HG03558 (cell line): ENCODE measurements around the gene SLC9A1.
A peak's percentile ranks its signal among the peaks of the same experiment; 100 is the strongest.
"Not testable (repeated sequence)": the region's sequence is repeated elsewhere in the genome, so short reads cannot be mapped to it uniquely, and the experiment has no call there.

ENCODE experiments used
- ATAC-seq: cut with Tn5 transposase; IDR thresholded peaks from one replicate; pipeline ENCODE4 v1.9.1; 2021; ENCODE audit warnings: moderate number of reproducible peaks; ENCODE audit not compliant: unreplicated experiment; ENCODE audit errors: extremely low read depth

SLC9A1 gene

GRCh38 chr1:27135541-27136235 is 19.2 kb downstream of the SLC9A1 start:
- ATAC-seq = no peak

DNA sequence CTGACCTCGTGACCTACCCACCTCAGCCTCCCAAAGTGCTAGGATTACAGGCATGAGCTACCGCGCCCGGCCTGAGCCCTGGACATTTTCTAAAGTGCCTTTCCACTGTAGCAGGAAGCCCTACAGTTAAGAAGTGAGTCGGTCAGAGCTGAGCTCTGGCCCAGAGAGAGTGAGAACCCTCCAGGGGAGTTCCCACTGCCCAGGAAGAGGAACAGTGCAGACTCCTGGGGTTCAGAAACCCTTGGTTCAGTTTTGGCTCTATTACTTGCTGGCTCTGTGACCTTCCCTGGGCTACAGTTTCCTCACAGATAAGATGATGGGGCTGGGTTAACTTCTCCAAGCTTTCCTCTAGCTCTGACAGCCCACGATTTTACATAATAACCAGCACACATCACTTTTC is 20.9 kb downstream of the SLC9A1 start:
- peak; percentile 39 for ATAC-seq

GRCh38 chr1:27133158-27133557 is 21.8 kb downstream of the SLC9A1 start:
- no peak for ATAC-seq

DNA sequence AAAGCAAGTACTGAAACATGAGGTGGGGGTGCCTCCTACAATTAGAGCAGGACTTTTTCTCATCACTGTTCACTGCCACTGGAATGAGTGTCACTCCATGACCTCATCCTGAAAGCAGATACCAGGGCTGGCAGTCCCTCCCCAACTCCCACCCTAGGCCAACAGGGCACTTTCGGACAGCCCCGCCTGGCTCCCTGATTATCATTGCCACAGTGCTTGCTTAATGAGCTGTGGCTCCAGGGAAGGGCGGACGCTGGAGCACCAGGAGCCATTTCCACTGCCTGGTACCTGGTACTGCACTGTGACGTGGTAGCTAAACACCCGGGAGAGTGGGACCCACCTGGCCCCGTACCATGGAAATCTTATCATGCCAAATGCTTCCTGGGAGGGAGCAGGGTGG is 22.3 kb downstream of the SLC9A1 start:
- ATAC-seq = no peak

DNA sequence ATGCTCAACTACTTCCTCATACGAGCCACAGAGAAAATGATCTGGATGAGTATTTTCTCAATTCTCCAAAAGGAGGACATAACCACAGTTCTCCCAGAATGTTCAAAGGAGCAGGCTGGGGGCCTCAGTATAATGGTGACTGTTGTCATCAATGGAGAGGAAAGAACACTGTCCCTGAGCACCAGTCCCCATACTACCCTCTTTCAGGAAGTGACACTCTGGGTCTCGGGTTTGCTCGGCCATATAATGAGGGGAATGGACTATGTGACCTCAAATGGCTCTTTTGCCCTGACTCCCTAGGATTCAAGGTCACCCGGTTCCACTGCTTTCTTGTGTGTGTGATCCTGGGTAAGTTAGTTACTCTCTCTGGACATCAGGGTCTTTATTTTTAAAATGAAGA is 22.8 kb downstream of the SLC9A1 start:
- ATAC-seq = no peak

DNA sequence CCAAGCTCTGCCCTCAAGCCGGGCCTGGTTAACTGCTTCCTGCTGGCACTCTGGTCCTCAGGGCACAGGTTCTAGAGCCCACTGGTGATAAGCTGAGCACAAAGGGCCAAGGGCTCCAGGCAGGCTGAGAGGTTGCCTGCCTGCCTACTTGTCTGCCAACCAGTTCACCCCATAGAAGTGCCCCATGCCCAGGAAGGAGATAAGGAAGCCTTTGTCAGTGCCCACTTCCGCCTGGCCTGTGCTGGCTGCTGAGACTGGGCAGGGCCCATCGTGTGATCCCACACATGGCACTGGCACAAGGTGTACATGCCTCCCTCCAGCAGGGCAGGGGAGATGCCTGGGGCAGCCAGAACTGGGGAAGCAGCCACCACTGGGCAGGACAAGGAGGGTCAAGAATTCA is 24.1 kb downstream of the SLC9A1 start:
- ATAC-seq = no peak

GRCh38 chr1:27129225-27129624 is 25.7 kb downstream of the SLC9A1 start:
- ATAC-seq = no peak

- no peak for ATAC-seq
Measured at GRCh38 chr1:27127419-27127818, 27.5 kb downstream of the SLC9A1 start.

DNA sequence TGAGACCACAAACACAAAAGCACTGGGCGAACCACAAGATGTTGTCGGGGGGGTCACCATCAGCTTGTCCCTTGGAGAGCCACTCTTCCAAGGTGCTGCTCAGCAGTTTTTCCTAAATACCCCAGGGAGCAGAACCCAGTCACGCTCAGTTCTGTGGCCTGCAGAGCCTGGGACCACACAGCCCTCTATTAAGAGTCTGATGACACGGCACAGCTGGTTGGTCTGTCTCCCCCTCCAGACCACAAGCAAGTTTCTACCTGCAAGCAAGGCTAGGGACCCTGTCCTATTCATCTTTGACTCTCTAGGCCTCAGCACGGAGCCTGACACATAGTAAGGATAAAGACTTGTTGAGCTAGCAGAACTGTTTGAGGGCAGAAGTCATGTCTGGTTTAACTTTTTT is 28.5 kb downstream of the SLC9A1 start:
- ATAC-seq = no peak

DNA sequence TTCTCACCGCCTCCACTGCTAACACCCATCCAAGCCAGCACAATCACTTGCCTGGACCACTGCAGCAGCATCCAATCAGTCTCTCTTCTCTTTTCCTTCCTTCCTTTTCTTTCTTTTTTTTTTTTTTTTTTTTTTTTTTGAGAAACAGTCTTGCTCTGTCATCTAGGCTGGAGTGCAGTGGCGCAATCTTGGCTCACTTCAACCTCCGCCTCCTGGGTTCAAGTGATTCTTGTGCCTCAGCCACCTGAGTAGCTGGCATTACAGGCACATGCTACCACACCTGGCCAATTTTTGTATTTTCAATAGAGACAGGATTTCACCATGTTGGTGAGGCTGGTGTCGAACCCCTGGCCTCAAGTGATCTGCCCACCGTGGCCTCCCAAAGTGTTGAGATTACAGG is 29.8 kb downstream of the SLC9A1 start:
- ATAC-seq = not testable (repeated sequence)

DNA sequence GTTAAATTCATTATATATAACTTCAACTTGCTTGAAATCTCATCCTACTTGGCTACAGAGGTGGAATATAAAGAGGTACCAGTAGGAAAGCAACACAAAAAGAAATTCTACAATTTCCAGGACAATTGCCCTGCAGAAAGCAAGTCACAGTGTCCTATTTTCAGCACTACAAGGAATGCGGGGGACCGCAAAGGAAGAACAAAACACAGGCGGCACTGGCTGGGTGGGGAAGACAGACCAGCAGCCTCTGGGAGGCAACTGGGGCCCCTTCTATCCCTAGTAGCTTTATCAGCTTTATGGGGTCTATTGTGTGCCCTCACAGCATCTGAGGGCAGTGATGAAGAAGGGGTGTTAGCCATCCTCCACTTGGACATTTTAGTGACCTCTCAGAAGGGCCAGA is 30.5 kb downstream of the SLC9A1 start:
- no peak for ATAC-seq

DNA sequence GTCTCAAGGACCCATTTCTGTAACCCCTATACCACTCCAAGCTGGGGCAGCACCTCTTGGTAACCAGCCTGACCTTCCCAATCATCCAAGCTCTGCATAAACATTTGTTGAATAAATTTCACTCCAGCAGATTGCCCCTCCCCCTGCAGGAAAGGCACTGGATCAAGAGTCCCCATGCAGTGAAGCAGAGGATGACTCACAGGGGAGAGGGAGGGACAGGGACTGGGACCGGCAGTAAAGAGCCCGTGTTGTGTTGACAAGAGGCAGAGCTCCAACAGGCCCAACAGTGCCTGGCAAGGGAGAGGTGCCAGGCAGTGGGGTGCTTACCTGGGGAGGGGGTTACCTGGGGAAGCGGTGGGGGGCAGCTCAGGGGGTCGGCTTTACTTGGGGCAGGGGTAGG is 32.3 kb downstream of the SLC9A1 start:
- no peak for ATAC-seq

GRCh38 chr1:27120854-27121253 is 34.1 kb downstream of the SLC9A1 start:
- no peak for ATAC-seq

GRCh38 chr1:27118440-27118689 is 36.6 kb downstream of the SLC9A1 start:
- no peak for ATAC-seq

- ATAC-seq = no peak
Measured at GRCh38 chr1:27117733-27118439, 37.0 kb downstream of the SLC9A1 start.

DNA sequence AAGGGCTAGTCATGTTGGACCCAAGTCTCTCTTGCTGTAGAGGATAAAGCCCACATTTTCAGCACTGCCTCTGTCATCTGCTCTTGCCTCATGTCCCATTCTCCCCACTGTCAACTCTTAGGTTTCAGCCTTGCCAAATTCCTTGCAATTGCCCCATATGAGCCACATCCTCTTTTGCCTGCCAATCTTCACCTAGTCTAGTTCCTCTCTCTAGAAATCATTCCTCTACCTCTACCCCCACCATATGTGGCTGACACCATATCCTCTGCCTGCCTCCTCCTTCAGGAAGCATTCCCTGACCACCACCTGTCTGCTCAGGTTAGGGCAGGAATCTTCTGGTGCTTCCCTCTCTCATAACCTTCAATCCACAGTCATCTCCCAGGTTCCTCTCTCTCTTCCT is 38.2 kb downstream of the SLC9A1 start:
- no peak for ATAC-seq

DNA sequence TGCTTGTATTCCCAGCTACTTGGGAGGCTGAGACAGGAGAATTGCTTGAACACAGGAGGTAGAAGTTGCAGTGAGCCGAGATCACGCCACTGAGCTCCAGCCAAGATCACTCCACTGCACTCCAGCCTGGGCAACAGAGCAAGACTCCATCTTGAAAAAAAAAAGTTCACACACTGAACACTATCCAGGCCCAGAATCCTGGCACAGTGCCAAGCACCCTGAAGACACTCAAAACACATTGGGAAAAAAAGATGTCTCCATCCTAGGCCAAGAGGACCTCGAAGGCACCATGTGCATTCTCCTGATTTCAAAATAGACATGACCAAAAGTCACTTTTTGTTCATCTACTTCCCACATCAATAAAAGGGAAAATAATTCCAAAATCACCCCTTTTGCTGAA is 38.7 kb downstream of the SLC9A1 start:
- no peak for ATAC-seq

DNA sequence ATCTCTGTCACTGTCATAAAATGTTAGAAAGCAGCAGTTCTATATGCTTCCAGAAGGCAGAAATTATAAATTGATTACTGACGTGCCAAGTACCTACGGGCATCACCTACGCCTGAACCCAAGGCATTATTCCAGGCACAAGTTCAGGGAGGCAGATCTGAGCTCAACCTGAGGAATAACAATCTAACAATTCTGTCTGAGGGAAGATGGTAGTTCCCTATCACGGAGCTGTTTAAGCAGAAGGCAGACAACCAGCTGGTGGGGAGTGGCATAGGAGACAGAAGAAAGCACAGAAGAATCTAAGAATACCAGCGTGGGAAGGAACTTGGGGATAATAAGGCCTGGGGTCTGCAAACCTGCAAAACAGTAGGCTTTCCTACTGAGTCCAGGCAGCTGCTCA is 40.4 kb downstream of the SLC9A1 start:
- ATAC-seq = no peak

DNA sequence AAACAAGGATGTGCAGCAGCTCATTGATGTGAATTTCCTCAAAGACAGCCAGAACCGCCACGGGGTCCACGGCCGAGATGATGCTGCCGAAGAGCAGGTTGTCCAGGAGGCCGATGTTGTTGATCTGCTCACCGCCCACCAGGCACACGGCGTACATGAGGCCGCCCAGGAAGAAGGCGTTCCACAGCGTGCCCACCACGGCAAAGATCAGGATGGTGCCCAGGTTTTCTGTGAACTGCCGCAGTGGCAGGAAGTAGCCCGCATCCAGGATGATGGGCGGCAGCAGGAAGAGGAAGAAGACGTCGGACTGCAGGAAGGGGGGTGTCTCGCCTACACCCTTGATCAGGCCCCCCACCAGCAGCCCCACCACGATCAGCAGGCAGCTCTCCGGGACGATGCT is 41.1 kb downstream of the SLC9A1 start:
- ATAC-seq = no peak

- no peak for ATAC-seq
Measured at GRCh38 chr1:27111626-27112573, 43.0 kb downstream of the SLC9A1 start.

DNA sequence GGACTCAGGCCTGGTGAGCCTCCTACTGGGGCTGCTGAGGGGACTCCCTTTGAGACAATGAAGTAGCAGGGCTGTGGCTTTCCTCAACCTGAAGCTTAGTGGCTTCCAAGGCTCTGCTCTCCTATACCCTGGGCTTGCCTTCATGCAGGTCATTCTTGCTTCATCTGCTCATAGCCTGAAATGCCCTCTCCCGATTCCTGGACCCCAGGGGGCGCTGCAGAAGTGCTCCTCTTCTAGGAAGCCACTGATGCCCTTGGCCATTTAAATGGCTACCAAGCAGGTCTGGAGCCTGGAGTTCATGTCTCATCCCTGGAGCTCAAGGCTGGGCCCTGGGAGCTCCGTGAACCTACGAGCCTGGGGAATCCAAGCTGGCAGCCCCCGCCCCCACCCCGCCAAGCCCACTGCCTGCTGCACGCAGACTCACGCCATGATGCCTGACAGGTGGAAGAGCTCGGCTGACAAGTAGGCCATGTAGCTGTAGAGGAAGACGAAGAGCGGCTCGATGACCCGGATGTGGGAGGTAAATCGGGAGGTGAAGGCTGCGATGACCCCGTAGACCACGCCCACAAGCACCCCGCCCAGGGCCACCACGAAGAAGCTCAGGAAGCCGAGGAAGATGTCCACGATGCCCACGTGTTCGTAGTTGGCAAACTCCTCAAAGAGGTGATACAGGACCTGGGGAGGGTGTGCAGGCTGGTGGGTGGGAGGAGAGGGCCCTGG is 45.7 kb downstream of the SLC9A1 start:
- ATAC-seq = no peak
